Measurements from ENCODE around the gene SSPN.

SSPN gene, protein sequence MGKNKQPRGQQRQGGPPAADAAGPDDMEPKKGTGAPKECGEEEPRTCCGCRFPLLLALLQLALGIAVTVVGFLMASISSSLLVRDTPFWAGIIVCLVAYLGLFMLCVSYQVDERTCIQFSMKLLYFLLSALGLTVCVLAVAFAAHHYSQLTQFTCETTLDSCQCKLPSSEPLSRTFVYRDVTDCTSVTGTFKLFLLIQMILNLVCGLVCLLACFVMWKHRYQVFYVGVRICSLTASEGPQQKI

DNA sequence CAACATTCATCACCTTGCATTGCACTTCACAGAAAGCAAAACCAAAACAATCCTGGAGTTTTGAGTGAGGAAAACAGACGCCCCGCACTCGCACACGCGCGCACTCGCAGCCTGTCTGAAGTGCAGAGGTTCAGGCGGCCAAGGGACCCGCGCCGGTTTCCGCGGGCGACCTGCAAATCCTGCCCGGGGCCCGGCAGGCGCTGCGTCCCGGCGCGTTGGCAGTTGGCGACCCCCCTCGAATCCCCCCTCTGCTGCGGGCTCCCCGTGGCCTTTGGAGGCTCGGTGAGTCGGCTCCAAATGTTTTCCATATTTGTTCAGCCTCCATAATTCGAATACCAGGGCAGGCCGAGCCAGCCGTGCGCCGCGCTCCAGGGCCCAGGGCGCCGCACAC lies at the start of gene SSPN:
Gene SSPN, plus strand, starts transcription at position 324 of the 391 bp plus-strand sequence. CDS start 100 bp downstream, outside the sequence.
- DNase-seq: no peak

DNA sequence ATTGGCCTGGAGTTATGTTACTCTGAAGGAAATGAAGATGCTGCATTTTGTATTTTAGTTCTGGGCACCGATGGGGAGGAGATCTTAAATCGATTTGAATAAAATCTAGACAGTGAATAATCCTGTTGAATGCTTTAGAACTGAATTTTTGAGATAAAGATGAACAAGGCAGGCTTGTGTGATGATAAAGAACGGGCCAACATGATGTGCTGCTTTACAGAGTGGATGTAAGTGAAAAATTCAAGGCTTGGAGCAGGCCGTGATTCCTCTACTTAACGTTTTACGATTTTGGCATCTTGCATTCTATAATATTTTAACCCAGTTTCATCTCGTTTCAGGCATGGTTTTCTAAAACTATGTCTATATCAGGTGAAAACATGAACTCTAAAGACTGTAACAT lies 47.1 kb upstream of the SSPN start:
- DNase-seq: no peak

DNA sequence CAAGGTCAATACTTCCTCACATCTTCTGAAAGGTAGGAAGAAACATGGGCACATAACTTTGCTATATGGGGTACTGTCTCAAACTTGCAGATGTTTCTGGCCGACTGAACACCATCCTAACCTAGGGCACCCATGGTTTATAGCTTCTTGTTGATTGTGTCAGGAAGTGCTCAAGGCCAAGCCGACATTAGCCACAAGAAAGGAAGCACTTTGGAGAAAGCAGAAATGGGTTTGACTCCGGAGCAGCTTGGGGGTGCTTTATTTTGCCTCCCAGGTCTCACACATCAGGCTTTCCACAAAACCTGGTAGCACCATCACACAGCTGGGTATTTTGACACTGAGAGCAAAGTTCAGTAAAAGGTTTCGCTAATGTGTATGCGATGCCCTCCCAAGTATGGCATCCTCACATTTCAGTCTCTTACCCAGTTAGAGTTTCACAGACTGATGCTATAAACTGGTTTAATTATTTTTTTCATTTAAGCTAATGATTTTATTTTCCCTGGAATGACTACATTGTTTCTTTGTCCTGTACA lies 45.3 kb upstream of the SSPN start:
- DNase-seq: no peak

DNA sequence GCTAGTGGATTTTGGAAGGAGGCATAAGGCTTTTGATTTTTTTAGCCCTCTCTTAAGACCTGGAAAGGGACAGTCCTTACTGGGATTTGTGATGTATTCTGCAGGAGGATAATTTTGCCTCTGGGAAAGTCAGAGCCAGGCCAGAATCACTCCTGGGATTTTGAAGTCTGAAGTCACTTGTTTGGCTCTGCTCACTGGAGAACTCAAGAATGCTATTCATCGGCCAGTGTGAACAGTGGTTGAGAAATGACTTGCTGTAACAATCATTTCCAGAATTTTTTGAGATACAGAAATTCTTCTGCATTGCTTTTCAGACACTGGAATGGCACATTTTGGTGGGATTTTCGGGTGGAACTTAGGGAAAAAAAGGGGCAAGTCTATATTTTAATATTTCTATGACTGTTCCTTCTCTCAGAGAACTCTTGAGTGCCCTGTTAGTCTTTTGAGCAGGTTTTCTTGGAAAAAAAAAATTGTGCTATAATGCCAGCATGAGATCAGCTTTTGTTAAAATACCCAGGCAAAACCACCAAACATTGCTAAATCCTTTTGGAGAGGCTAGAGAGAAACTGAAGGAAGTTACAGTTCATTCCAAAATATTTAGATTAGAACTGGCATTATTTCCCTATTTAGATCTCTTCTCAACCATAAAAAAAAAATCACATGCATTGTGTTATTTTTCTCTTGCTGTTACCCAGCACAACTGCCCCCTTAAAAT lies 44.5 kb upstream of the SSPN start:
- no peak for DNase-seq

DNA sequence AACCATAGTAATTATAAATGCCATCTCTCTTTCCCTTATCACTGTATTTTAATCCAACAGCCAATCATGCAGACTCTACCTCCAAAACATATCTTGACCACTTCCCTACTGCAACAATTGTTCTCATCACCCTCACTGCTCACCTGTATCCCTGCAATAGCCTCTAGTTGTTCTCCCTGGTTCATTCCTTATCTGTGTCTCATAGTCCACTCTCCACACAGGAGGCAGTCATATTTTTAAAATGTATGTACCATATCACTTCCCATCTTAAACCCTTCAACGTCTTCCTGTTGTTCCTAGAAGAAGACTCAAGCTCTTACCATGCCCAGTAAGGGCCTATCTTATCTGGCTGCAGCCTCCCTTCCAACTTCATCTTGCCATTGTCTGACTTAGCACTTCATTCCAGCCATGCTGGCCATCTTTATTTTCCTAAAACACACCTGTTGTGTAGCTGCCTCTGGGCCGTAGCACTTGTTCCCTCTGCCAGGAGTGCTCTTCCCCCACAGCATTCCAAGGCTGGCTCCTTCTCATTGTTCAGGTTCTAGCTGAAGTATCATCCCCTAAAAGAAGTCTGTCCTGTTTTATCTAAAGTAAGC lies 42.8 kb upstream of the SSPN start:
- no peak for DNase-seq

DNA sequence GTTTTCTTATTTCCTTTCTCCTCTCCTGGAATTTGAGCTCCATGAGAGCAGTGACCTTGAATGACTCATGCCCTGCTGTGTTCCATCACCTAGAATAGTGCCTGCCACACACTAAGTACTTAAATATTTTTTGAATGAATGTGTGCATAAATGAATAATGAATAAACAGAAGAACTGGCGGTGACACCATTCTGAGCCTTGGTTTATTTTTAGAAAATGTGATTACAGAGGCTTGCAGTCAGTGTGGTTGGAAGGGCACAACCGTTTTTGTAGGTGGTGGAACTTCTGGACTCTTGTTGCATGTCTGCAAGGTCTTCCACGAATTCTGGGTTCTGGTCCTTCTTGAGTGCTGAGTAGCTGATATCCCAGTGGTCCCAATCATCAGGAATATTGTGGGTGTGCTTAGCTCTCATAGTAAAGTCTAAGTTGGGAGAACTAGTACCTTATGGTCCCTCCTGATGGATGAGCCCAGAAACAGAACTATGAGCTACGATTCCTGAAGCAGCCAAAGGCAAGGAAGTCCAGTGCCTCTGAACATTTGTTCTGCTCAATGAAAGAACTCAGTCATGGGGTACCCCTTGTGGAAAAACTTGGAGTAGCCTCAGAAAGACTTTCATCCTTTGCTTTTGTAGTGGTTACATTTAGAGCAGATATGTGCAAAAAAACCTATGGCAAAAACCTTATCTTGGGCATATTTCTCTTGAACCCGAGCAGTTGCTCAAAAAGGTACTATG lies 41.8 kb upstream of the SSPN start:
- DNase-seq: no peak

DNA sequence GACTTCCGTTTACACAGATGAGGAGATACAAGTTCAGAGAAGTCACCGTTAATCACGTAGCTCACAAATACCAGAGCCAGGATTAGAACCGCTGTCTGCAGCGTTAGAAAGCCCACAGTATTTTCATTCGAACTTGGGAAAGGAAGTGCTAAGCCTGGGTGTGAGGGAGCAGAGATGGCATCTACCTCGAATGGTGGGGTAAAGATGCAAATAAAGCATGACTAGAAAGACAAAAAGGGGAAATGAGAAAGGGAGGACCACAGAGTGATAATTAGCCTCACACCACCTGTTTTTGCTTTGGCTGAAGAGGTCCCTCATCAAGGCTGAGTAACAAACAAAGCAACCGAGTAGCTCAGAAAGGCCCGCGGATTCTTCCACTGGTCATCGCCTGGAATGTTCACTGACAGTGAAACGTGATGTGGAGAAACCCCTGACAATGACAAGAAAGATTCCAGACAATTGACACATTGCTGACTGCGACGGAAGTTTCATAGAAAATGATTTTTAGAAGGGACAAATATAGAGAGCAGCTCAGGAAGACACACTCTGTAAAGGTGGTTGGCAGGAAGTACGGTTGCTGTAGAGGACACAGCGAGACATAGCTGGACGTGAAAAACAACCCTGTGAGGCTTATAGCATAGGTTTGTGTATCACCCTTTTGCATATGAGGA lies 39.0 kb upstream of the SSPN start:
- DNase-seq: no peak

DNA sequence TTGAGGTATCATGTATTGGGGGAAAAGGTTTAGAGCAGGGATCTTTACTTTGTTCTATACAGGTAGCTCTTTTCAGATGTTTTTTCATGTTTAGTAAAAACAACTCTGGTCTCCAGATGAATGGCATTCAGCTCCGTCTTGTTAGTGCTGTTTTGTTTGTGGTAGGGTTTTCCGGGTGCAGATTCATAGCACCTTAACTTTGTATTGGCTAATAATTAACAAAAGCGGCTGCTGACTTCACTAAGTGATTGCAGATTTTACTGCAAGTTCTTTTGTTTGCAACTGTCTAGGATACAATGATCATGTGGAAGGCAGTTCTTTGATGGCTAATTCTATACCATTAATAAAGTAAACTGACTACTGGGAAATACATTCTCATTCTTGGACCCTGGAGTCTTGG lies 38.4 kb upstream of the SSPN start:
- DNase-seq: no peak

DNA sequence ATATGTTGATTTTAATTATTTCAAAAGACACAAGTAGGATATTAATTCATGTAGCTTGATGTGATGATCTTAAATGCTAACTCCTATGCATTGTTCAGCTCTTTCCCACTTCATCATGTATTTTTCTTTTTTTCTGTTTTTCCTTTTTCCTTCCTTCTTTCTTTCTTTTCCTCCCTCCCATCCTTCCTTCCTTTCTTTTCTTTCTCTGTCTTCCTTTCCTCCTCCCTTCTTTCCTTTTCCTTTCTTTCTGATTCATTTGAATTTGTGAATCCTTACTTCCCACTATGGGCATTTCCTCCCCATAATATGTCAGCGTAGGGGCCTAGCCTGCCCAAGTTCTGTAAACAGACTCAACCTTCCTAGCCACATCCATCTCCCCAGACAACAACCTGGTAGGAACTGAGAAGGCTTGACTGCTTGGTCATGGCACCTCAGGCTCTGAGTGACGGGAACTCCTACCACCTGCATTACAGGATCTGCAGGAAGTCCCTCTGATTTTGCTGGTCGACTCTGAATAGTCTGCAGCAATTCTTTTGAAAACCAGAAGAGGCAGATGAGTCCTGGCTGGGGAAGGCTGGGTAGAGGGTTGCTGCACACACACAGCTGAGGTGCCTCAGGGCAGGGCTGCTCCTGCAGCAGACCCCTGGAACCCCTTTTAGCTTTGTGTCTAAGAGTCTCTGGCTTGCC lies 37.2 kb upstream of the SSPN start:
- no peak for DNase-seq

DNA sequence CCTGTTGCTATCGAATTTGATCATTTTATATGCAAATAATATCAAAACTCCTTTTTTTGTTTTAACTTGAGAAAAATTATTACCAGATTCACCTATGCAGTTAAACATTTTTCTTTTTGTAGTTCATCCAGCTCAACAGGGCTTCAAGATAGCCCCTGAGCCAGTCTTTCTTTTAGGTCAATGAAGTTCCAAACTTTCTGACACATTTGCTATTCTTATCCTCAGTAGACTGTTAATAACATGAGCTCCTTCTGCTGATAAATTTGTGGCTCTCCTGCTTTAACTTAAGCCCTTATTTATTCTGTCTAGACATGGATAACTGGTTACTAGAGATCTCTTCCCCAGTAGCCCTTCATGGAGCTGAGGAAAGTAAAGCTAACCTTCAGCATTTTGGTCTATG lies 33.2 kb upstream of the SSPN start:
- DNase-seq: no peak

DNA sequence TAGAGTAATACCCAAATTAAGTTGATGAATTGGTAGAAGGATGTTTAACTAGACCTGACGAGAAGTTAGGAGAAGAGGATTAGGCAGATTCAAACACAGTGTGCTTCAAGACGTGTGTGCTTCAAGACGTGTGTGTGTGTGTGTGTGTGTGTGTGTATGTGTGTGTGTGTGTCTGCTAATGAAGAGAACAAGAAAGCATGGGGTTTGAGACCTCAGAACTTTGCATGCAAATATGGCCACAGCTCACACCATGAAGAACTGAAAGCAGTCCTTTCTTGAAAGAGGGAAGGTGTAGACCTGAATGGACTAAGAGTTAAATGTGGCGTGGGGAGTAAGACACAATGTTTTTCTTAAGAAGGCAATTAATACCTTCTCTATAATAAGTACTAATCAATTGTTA lies 32.5 kb upstream of the SSPN start:
- DNase-seq: no peak

DNA sequence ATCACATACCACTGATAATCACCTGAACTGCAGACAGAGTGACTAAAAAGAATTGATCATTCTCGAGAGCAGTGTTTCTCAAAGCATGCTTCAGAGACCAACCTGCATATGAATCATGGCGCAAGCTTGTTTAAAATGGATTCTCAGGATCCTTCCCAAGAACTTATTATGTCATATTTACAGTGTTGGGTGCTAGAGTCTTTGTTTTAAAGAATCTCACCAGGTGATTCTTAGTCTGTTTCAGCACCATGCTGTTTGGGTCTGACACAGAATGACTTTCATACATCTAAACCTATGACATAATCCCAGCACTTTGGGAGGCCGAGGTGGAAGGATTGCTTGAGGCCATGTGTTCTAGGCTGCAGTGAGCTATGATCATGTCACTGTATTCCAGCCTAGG lies 31.3 kb upstream of the SSPN start:
- no peak for DNase-seq

DNA sequence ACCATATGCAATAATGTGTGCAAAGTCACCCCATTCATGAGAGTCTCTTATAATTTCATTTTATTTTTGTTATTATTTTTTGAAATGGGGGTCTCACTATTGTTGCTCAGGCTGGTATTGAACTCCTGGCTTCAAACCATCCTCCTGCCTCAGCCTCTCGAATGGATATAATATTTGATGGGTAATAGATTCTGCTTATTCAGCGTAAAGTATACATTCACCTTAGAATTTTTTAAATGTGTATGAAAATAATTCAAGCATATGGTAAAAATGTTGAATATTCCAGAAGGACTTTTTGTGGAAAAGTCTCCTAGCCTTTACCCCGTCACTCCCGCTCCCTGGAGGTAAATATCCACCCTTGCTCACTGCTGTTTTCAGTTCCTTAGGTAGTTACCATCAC lies 23.4 kb upstream of the SSPN start:
- DNase-seq: no peak

DNA sequence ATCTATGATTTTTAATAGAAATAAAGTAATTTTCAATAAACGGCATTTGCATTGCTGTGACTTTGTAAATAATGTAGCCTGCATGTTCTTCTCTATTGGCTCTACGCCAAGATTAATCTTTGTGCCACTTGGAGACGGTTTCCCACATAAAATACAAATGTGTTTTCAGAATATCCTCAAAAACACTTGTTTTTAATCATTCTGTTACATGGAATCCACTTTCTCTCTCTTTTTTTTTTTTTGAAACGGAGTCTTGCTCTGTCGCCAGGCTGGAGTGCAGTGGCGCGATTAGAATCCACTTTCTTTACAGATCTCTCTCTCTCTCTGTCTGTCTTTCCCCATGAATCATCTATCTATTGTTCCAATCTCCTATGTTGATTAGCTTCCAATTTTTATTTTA lies 22.8 kb upstream of the SSPN start:
- DNase-seq: no peak

DNA sequence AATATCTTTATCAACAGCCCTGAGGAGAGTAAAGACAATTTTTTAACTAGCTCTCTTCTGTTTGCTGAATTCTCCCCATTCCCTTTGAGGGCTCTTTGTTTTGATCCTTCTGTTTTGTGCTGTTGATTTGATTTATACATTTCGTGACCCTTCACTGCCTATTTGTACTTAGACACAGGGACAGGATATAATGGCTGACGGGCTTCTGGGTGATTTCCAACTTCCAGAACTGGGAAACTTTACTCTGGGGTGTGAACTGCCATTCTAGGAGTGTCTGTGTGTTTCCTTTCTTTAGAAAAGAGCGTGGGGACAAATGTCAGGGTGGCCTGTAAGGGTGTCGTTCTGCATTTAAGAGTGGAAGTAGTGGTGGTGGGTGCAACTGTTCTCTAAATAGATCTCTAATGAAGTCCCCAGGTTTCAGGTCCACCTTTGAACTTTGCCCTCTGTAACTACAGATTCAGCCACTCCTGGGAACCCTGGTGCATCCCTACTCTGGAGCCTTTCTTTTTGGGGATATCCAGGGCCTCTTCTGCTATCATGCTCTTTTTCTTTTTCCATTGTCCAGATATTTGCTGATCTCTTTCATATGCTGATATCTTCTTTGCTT lies 22.3 kb upstream of the SSPN start:
- DNase-seq: no peak

DNA sequence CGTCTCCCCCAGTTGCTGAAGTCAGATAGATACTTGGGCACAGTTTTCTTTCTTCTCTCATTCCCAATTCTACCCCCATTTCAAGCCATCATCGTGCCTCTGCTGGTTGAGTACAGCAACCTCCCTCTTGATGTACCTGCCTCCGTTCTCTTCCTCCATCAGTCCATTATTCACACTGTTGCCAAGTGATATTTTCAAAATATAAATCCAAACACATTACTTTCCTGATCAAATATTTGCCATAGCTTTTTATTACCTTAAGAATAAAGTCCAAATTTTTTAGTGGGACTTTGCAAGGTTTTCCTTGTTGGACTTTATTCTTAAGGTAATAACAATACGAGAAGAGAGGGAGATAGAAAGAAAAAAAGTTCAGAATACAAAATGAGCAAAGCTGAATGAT lies 18.6 kb upstream of the SSPN start:
- DNase-seq: no peak

DNA sequence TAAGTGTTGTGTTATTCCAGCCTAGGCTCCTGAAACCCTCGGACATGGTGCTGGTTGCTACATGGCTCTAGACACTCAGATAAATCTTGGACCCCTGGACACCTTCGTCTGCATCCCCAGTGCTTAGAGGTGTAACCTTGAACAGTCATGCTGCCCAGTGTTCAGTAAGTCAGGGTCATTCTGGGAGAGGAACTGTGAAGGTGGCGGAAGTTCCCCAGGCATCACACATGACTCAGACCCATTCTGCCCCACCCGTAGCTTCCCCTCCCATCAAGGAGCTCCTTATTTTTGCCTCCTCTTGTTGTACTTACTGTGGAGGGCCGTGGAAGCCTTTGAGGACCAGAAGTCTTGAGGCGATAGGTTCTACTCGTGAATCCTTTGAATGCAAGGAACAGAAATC lies 18.1 kb upstream of the SSPN start:
- DNase-seq: no peak

DNA sequence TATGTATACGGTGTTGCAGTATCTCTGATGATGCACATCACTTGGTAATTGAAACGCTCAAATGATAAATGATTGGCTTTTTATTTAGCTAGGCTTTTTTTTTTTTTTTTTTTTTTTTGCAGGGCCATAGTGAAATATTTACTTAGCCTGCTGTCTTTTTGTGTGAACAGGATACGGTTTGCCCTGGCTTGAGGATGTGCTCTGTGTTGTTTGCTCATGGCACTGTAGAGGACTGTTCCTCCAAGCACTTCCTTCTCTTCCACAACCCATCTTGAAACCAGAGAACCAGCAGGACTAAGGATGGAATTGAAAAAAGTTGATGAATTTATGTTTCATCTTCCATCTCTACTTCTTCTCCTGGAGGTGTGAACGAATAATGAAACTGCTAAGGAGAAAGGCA lies 15.5 kb upstream of the SSPN start:
- no peak for DNase-seq

DNA sequence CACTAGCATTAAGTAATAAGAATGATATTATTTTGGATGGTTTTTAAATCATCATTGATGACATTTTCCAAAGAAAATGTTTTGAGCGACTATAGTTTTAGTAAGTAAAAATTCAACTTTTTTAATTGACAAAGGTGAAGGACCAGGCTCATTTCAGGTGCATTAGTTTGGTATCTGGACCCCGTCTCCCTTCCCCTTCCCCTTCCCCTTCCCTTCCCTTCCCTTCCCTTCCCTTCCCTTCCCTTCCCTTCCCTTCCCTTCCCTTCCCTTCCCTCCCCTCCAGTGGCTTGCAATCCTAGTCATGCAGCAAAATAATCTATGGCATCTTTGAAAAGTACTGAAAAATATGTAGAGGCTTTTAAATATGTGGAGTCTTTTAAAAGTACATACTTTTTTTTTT lies 13.0 kb upstream of the SSPN start:
- DNase-seq: no peak

DNA sequence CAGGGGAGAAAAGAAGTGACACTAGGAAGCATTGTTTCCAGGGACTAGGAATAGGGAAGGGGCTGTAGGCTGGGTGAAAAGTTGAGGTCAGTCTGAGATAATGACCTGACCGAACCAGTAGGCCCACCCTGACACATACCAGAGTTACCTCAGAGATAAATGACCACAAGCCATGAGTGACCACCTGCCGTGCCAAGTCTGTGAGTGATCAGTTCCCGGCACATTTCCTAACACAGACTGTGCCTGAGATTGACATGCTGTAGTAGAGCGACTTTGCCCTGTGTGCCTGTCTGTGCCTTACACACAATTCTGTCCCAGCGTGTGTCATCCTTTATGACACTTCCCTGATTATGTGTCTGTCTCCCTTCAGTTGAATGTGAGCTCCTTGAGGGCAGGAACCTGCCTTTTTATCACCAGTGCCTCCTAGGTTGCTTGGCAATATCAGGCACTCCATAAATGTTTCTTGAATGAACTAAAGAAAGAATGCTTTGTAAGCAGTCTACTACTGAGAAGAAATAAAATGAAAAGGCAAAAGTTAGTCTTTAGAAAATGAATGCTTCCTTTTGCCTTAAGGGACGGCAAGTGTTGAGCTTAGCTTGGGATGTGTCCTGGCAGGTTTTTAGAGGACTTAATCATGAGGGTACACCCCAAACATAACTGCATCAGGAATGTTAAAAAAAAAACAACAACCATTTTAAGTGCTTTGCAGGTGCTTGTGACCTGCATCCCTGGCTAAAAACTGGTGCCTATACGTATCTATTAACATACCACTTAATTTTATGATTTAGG lies 9.6 kb upstream of the SSPN start:
- no peak for DNase-seq
